KOPT-K1 (cell line): Measurements from ENCODE around the gene PLCZ1.
"Not testable (repeated sequence)": the region's sequence is repeated elsewhere in the genome, so short reads cannot be mapped to it uniquely, and the experiment has no call there.

Experiments
- H3K27ac ChIP-seq: fragments of 200-600 bp; sonication (generic); 2 replicates; pipeline ENCODE4 v1.5.1; 2016; ENCODE audit warnings: antibody characterized with exemption, mild to moderate bottlenecking, low read depth, low read length; ENCODE audit not compliant: poor library complexity, severe bottlenecking
- H3K36me3 ChIP-seq: fragments of 200-600 bp; sonication (generic); 2 replicates; pipeline ENCODE4 v1.5.1; 2017; ENCODE audit warnings: antibody characterized with exemption, mild to moderate bottlenecking, low read length, moderate library complexity; ENCODE audit not compliant: insufficient read depth
- H3K9me3 ChIP-seq: fragments of 200-600 bp; sonication (generic); 2 replicates; pipeline ENCODE4 v1.5.1; 2017; ENCODE audit warnings: antibody characterized with exemption, low read length, mild to moderate bottlenecking; ENCODE audit not compliant: insufficient read depth, poor library complexity, severe bottlenecking

Gene PLCZ1, protein sequence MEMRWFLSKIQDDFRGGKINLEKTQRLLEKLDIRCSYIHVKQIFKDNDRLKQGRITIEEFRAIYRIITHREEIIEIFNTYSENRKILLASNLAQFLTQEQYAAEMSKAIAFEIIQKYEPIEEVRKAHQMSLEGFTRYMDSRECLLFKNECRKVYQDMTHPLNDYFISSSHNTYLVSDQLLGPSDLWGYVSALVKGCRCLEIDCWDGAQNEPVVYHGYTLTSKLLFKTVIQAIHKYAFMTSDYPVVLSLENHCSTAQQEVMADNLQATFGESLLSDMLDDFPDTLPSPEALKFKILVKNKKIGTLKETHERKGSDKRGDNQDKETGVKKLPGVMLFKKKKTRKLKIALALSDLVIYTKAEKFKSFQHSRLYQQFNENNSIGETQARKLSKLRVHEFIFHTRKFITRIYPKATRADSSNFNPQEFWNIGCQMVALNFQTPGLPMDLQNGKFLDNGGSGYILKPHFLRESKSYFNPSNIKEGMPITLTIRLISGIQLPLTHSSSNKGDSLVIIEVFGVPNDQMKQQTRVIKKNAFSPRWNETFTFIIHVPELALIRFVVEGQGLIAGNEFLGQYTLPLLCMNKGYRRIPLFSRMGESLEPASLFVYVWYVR

DNA sequence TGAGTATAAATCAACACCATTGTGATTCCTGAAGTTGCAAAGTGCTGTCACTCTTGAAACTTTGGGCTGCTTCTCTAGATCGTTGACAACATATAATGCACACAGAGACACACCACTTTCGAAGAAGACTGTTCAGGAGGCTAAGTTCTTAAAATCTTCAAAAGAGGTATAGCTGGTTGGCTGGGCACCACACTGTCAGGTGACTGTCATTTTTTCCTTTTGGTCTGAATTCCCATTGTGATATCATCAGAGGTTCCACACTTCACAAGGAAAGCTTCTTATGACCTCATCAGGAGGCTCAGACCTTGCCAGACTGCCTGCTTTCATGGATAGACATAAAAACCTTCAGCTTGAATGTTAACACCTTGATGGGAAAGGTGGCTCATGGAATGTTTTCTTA lies at the start of gene PLCZ1, which contains the start of gene CAPZA3:
PLCZ1 (minus strand) TSS at position 194 of the 400 bp plus-strand sequence. CDS start 641 bp downstream, outside the sequence.
CAPZA3 (plus strand) TSS at position 301 of the 400 bp plus-strand sequence. CDS start 150 bp downstream, outside the sequence.
- H3K36me3 ChIP-seq, result no peaks in the 10 kb centered on the region
- no peaks in the 10 kb centered on the region for H3K9me3 ChIP-seq
- H3K27ac ChIP-seq, result no peak within 1 kb of the TSS

DNA sequence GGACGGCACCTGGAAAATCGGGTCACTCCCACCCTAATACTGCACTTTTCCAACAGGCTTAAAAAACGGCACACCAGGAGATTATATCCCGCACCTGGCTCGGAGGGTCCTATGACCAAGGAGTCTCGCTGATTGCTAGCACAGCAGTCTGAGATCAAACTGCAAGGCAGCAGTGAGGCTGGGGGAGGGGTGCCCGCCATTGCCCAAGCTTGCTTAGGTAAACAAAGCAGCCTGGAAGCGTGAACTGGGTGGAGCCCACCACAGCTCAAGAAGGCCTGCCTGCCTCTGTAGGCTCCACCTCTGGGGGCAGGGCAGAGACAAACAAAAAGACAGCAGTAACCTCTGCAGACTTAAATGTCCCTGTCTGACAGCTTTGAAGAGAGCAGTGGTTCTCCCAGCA lies 47.7 kb upstream of the PLCZ1 start:
- not testable (repeated sequence) for H3K36me3 ChIP-seq, H3K9me3 ChIP-seq, H3K27ac ChIP-seq

DNA sequence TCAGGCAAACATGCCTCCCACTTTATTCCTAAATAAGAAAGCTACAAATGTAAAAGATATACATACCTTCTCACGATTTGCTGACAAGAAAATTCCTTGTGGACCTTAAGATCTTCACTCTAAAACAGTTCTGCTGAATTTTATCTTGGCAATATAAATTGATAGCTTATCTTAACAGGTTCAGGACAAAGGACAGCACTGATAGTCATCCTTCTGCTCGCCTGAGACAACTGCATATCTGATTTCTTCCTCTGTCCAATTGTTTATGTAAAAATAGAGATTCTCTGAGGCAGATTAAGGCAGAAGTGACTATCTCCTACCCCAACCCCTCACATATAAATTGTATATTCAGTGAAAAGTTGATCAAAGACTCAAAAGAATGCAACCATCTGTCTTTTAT lies 45.0 kb upstream of the PLCZ1 start:
- Histone ChIP-seq H3K9me3 (no peaks in the 10 kb centered on the region), H3K27ac (no peak overlapping the region), H3K36me3 (no peaks in the 10 kb centered on the region)

DNA sequence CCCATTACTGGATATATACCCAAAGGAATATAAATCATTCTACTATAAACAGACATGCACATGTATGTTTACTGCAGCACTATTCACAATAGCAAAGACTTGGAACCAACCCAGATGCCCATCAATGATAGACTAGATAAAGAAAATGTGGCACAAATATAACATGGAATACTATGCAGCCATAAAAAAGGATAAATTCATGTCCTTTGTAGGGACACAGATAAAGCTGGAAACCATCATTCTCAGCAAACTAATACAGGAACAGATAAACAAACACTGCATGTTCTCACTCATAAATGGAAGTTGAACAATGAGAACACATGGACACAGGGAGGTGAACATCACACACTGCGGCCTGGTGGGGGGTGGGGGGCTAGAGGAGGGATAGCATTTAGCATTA lies 28.7 kb upstream of the PLCZ1 start:
- not testable (repeated sequence) for H3K36me3 ChIP-seq, H3K9me3 ChIP-seq, H3K27ac ChIP-seq

DNA sequence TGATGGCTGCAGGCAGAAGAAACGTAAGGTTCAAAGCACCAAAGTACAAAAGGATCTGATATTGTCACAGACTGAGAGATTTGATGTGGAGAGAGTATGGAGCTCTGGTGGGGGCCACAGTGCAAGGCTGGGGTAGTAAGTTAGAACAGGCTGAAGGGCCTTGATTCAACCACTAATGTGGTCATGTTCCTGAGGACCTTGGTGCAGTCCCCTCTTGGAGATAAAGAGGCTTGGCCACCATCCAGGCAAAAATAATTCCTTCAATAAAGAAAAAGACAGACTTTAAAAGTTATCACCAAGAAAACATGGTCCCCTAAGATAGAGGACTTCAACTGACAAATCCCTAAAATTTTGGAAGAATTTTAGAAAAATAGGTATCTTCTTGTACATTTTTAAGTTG lies 17.5 kb upstream of the PLCZ1 start:
- no peak overlapping the region for H3K27ac ChIP-seq
- no peaks in the 10 kb centered on the region for H3K9me3 ChIP-seq
- H3K36me3 ChIP-seq, result no peaks in the 10 kb centered on the region

DNA sequence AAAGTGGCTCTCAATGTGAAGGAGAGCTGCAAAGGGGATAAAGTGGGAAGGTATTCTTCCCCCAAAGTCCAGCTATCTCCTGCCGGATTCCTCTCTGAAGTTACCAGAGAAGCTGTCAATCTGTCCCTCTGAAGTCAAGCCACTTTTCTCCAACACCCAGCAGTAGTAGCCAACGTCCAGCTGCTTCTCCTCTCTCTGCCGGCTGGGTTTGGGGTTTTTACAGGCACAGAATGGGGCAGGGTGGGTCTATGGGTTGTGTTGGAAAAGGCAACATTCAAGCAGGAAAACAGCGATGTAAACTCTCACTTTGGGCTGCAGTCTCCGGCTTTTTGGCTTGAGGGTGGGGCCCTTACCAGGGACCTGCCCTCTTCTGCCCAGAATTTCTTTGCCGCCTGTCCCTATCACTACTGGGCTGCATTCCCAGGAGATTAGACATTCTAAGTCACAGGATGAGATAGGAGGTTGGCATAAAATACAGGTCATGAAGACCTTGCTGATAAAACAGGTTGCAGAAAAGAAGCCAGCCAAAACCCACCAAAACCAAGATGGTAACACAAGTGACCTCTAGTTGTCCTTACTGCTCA lies 16.4 kb upstream of the PLCZ1 start:
- Histone ChIP-seq H3K27ac (no peak overlapping the region), H3K36me3 (no peaks in the 10 kb centered on the region), H3K9me3 (no peaks in the 10 kb centered on the region)

DNA sequence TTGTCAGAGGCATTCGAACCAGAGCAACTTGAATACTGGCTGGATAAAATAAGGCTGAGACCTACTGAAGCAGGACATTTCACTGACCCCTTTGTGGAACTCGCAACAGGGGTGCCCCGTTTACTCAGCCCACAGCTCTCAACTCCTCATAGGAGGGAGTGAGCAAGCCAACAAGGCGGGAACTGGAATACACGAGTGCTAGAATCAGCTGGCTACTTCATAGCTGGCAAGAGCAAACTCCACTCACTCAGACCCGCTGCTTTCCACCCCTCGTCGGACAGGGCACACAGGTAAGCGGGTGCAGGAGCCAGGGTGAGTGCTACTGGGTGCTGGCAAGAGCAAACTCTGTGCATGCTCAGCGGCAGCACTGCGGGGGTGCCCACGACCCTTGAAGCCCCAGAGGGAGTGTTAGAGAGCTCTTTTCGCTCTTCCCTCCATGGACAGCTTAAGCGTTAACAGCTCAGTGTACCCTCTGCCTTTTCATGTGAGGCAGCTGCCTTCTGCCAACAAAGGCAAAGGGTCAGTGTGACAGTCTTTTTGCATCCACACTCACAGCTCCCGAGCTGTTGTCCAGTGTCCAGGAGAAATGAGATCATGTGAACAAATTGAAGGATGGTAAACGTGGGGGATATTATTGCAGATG lies 15.8 kb upstream of the PLCZ1 start:
- Histone ChIP-seq H3K9me3 (no peaks in the 10 kb centered on the region), H3K27ac (no peak overlapping the region)

DNA sequence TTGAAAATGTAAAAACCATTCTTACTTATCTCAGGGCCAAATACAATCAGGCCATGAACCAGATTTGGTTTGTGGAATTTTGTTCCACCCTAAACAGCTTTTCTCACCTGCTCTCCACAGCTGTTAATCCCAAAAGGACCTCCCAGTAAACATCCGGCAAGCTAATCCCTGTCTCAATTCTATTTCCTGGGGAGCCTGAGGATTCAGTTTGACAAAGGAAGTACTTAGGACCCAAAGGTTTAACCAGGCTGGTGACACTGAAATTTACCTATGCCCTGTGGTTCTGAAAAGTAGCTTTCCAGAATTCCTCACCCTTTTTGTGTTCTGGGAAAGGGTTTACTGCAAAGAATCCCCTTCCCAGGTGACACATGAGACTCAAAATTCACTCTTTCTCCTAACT lies 15.1 kb upstream of the PLCZ1 start:
- no peaks in the 10 kb centered on the region for H3K36me3 ChIP-seq
- no peaks in the 10 kb centered on the region for H3K9me3 ChIP-seq
- H3K27ac ChIP-seq, result no peak overlapping the region

More for the DNA sequence above, 15.8 kb upstream of the PLCZ1 start:
- no peaks in the 10 kb centered on the region for H3K36me3 ChIP-seq

DNA sequence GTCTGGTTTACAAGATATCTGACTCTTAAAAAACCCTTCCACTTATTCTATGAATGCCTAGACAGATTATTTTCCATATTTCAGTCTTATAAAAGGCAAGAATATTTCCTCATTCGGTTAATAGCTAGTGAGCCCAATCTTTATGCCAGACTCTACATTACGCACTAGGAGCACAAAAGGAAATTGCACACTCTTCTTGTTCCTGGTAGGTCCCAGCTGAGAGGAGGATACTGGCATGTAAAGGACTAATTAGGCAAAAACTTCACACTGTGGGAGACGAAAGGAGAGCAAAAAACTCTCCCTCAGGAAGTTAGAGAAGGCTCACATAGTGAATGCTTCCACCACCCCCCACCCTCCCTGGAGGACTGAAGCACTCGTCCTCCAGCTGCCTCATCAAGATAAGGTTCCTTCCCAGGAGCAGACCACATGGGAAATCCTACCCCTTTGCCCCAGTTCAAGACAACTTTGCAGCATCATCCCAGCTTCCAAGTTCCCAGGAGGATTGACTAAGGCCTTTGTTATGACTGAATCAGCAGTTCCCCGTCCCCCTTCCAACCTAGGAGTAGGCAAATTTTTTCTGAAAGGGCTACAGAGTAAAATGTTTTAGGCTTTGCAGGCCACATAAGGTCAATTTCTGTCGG lies 14.6 kb upstream of the PLCZ1 start:
- H3K9me3 ChIP-seq, result no peaks in the 10 kb centered on the region
- no peaks in the 10 kb centered on the region for H3K36me3 ChIP-seq
- no peak overlapping the region for H3K27ac ChIP-seq

DNA sequence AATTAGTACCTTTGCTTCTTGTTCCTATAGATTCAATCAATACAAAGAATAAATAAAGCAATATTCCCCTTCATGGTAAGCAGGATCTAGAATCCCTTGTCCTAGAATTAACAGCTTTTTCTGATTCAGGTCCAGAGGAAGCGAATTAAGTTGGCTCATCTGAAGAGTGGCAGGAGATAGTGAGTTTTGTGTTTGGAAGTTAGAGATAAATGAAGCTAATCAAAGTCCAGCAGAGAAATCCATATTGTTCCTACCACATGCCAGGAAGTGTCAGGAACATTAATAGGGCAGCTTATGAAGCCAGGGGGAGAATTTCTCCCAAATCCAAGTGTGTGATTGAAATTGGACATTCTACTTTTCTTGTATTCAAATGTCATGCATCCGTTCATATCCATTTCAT lies 14.1 kb upstream of the PLCZ1 start:
- Histone ChIP-seq H3K27ac (no peak overlapping the region), H3K36me3 (no peaks in the 10 kb centered on the region), H3K9me3 (no peaks in the 10 kb centered on the region)

DNA sequence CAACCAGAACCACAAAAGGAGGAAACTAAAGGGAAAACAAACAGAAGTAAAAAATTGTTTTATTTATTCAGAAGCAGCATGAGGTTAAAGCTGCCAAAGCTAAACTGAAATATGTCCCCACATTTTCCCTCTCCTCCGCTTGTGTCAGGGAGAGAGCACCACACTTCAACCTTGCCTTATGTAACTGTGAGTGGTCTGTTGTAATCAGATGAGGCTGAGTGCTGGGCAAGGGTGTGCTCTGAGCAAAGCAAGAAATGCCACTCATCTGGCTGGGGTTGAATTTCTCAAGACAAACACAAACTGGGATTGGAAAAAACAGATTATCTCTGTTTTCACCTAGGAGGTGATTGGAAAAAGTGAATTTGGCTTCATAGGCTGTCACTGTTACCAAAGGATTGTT lies 12.3 kb upstream of the PLCZ1 start:
- Histone ChIP-seq H3K36me3 (no peaks in the 10 kb centered on the region), H3K9me3 (no peaks in the 10 kb centered on the region), H3K27ac (no peak overlapping the region)

DNA sequence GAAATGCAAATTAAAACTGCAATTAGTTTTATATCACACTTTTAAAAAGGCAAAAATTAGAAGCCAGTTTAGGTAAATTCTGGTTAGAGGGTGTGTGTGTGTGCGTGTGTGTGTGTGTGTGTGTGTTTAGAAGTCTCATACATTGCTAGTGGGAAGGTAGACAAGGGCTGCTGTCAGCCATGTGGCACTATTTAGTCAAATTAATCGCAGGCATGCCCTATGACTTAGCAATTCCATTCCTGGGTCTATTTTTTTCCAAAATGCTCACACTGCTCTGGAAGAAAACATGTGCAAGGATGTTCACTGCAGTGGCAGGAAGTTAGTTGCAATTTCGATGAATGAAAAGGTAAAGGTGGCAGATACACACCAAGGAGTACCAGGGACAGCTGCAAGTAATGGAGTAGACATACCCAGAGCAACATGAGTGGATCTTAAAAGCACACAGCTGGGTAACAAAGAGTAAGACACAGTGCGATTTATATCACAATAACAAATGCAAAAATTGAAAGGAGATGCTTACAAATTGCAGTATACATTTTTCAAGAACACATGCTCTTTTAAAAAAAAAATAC lies 11.7 kb upstream of the PLCZ1 start:
- Histone ChIP-seq H3K36me3 (no peaks in the 10 kb centered on the region), H3K27ac (no peak overlapping the region), H3K9me3 (no peaks in the 10 kb centered on the region)

DNA sequence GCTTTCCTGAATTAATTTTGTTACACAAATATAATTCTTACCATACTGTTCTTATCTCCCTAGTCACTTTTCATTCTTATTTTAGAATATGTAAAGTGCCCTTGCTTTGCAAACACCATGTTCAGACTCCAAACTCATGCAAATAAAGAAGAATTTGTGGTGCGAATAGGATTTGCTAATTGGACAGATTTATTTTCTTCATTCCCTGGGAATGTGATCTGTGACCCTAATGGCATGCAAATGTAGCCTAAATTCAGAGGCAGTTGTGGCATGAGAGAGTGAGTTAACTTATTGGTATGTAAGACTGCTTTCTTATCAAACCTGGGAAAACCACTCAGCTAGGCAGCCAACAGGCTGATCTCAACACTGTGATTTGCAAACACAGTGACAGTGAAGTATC lies 10.1 kb upstream of the PLCZ1 start:
- no peaks in the 10 kb centered on the region for H3K36me3 ChIP-seq
- H3K27ac ChIP-seq, result no peak overlapping the region

DNA sequence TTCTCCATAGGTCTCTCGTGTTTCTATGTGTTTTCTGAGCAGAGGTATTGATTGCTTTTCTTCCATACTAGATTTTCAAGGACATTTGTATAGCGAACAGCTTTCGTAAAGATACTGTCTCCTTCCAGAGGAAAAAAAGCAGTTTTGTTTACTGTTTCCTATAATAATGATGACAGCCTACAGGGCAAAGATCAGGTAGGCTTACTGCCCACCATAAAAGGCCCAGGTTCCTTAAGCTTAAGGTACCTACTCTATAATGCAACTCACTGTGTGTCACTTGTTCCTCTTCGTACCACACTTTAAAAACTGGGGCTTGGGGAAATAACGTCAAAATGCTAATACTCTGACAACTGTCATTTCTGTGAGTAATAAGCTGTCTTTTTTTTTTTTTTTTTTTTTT lies 6.7 kb downstream of the PLCZ1 start:
- Histone ChIP-seq H3K9me3 (no peaks in the 10 kb centered on the region), H3K36me3 (no peaks in the 10 kb centered on the region), H3K27ac (no peak overlapping the region)

More for the DNA sequence above, 10.1 kb upstream of the PLCZ1 start:
- H3K9me3 ChIP-seq, result no peaks in the 10 kb centered on the region
